Measurements from ENCODE around the gene PACRG.

The PACRG gene

DNA sequence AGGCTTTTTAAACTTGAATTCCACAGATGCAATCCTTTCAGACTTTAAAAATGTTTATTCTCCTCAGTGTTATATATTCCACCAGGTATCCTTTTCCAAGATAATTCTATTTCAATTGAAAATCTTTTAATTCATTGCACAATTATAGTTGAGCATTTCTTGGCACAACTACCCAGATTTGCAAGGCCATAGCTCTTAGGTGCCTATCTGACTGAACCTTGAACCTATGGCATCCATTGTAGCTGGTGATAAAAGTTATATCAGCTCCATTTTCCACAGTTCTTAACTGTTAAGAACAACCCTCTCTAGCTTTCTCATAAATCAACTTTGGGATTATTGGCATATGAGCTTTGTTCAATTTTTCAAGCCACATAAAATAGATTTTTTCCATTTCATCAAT, 42.4 kb downstream of the PACRG start:
- TF ChIP-seq, protein P1, sequence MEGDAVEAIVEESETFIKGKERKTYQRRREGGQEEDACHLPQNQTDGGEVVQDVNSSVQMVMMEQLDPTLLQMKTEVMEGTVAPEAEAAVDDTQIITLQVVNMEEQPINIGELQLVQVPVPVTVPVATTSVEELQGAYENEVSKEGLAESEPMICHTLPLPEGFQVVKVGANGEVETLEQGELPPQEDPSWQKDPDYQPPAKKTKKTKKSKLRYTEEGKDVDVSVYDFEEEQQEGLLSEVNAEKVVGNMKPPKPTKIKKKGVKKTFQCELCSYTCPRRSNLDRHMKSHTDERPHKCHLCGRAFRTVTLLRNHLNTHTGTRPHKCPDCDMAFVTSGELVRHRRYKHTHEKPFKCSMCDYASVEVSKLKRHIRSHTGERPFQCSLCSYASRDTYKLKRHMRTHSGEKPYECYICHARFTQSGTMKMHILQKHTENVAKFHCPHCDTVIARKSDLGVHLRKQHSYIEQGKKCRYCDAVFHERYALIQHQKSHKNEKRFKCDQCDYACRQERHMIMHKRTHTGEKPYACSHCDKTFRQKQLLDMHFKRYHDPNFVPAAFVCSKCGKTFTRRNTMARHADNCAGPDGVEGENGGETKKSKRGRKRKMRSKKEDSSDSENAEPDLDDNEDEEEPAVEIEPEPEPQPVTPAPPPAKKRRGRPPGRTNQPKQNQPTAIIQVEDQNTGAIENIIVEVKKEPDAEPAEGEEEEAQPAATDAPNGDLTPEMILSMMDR (IDR thresholded peaks at IDR 0.05; ENCODE audit: insufficient read depth, low read depth, low read length, missing control alignments) = no peak

DNA sequence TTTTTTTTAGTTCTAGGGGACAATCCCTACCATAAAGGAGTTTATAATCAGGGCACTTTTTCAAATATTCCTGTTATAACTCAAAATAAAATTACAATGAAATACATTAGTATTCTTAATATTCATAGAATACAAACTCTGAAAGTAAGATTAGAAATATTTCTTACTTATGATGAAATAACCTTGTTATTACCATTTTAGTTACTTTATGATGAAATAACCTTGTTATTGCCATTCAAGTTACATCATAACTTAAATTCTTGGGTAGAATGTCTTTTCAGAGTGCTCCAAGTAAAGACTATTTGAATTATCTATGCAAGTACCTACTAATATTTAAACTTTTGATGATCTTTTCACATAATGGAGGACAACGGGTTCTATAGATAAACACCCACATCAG, 43.2 kb downstream of the PACRG start:
- no peak overlapping the region for H3K4me3 ChIP-seq (ENCODE audit: low read depth, low read length)
- TF ChIP-seq, protein P1 (IDR thresholded peaks at IDR 0.05; ENCODE audit: insufficient read depth, low read depth, low read length, missing control alignments) = no peak
- no peak for DNase-seq (ENCODE audit: low read depth)

More for the DNA sequence above, 42.4 kb downstream of the PACRG start:
- H3K4me3 ChIP-seq (ENCODE audit: low read depth, low read length) = no peak overlapping the region
- DNase-seq (ENCODE audit: low read depth) = no peak

DNA sequence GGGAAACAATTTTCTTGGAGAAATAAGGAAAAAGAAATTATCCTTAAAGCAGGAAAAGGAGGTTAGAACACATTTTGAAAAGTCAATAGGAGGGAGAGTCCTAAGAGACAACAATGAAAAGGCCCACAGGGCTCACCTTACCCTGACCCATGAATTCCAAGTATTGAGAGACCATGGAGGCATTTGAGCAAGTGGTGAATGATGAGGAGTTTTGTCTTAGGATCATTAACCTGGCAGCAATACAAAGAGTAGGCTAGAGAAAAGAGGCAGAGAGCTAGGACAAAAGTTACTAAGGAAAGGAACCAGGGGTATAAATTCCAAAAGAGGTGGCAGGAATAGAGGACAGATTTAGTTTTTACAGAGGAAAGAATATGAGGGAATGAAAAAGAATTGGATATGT, 44.7 kb downstream of the PACRG start:
- TF ChIP-seq, protein P1 (IDR thresholded peaks at IDR 0.05; ENCODE audit: insufficient read depth, low read depth, low read length, missing control alignments) = no peak
- no peak overlapping the region for H3K4me3 ChIP-seq (ENCODE audit: low read depth, low read length)
- DNase-seq (ENCODE audit: low read depth) = no peak

DNA sequence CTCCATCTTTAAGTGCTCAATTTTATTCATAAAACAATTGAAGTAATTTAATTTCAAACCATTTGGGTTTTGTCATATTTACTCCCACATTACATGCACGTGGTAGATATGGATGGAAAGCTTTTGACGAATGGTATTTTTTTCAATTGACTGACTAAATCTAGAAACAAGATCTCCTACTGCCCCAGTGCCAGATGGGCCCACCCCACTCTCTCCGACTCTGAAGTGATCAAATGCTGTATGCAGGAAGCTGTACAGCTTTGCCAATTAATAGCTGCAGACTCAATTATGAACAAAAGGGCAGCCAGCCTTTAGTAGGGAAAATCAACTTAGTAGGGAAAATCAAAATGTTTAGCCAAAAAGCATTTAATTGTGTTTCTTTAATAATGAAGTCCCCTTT, 46.2 kb downstream of the PACRG start:
- no peak for DNase-seq (ENCODE audit: low read depth)
- TF ChIP-seq, protein P1 (IDR thresholded peaks at IDR 0.05; ENCODE audit: insufficient read depth, low read depth, low read length, missing control alignments) = no peak
- no peak overlapping the region for H3K4me3 ChIP-seq (ENCODE audit: low read depth, low read length)

DNA sequence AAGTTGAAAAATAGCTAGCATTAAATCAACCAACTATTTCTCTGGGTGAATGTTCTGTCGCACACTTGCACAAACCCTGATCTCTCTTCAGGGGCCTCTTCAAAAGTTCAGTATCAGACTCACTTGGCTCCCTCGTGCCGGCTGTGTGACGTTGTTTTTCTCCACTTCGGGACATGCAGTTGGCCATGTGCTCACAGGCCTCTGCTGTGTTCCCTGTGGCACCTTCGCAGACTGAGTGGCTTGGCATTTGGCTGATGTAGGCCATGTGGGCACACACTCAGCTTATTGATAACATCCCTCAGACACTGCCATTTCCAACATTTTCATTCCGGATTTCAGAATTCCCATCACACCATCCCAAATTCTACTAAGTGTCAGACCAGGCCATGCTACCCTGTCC, 49.3 kb downstream of the PACRG start:
- DNase-seq (ENCODE audit: low read depth) = no peak
- TF ChIP-seq, protein P1 (IDR thresholded peaks at IDR 0.05; ENCODE audit: insufficient read depth, low read depth, low read length, missing control alignments) = no peak
- H3K4me3 ChIP-seq (ENCODE audit: low read depth, low read length) = no peak overlapping the region

DNA sequence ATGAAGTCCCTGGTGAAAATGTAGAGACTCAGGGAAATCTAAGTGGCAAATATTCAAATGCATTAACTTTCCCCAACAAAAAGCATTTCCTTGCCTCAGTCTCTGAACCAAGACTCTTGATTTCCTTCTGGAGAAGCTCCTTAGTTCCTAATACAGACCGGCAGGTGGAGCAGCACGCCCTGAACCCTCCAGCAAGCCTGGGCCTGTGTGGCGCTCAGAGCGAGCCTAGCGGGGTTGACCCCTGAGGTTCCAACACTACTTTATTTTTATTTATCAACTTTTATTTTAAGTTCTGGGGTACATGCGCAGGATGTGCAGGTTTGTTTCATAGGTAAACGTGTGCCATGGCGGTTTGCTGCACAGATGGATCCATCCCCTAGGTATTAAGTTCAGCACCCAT, 50.8 kb downstream of the PACRG start:
- no peak overlapping the region for H3K4me3 ChIP-seq (ENCODE audit: low read depth, low read length)
- TF ChIP-seq, protein P1 (IDR thresholded peaks at IDR 0.05; ENCODE audit: insufficient read depth, low read depth, low read length, missing control alignments) = no peak
- no peak for DNase-seq (ENCODE audit: low read depth)

DNA sequence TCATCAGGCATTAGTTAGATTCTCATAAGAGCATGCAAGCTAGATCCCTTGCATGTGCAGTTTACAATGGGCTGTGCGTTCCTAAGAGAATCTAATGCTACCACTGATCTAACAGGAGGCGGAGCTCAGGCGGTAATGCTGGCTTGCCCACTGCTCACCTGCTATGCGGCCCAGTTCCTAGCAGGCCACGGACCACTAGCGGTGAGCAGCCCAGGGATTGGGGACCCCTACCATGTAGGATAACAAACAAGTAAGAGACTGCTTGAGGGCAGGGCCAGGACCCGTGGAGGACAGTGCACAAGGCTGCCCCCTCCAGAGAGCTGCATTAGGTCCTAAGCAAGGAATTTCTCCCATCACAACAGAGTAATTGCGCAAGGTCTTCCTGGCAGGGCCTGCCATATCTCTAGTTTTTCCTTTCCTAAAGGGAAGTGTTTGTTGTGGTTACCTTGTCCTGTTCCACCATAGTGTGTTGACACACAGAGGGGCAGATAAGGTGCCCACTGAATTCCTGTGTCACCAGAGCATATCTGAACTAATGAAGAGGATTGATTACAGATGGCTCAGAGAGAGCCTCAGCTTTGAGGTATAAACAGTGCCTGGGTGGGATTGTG, 58.0 kb downstream of the PACRG start:
- DNase-seq (ENCODE audit: low read depth) = no peak
- TF ChIP-seq, protein P1 (IDR thresholded peaks at IDR 0.05; ENCODE audit: insufficient read depth, low read depth, low read length, missing control alignments) = no peak
- H3K4me3 ChIP-seq (ENCODE audit: low read depth, low read length) = no peak overlapping the region
